HG02623 (cell line): Measurements from ENCODE around the gene IKBKG.
"Not testable (repeated sequence)": the region's sequence is repeated elsewhere in the genome, so short reads cannot be mapped to it uniquely, and the experiment has no call there.

Experiments
- ATAC-seq: cut with Tn5 transposase; IDR thresholded peaks from one replicate; pipeline ENCODE4 v1.9.1; 2021; ENCODE audit warnings: moderate library complexity; ENCODE audit not compliant: unreplicated experiment

IKBKG gene

GRCh38 chrX:154552112-154552806, 4.8 kb downstream of the IKBKG start:
- not testable (repeated sequence) for ATAC-seq

- ATAC-seq, result not testable (repeated sequence)
Observed at GRCh38 chrX:154558060-154558690, 10.8 kb downstream of the IKBKG start.

- ATAC-seq, result not testable (repeated sequence)
Observed at GRCh38 chrX:154558896-154559295, 11.5 kb downstream of the IKBKG start.

GRCh38 chrX:154560326-154560725, 12.9 kb downstream of the IKBKG start:
- ATAC-seq, result not testable (repeated sequence)

- ATAC-seq, result not testable (repeated sequence)
Observed at GRCh38 chrX:154562295-154562694, 14.9 kb downstream of the IKBKG start.

- ATAC-seq, result not testable (repeated sequence)
Observed at GRCh38 chrX:154570361-154570760, 22.9 kb downstream of the IKBKG start.

GRCh38 chrX:154573061-154573460, 25.6 kb downstream of the IKBKG start:
- not testable (repeated sequence) for ATAC-seq

GRCh38 chrX:154575076-154575475, 27.7 kb downstream of the IKBKG start:
- ATAC-seq, result not testable (repeated sequence)

GRCh38 chrX:154582994-154583393, 35.6 kb downstream of the IKBKG start:
- not testable (repeated sequence) for ATAC-seq

- not testable (repeated sequence) for ATAC-seq
Observed at GRCh38 chrX:154584585-154585183, 37.3 kb downstream of the IKBKG start, which contains the start of gene CTAG1A. CTAG1A (plus strand) TSS chrX:154585133; CDS start chrX:154585207, 74 bp downstream.

GRCh38 chrX:154590415-154590814, 43.0 kb downstream of the IKBKG start:
- not testable (repeated sequence) for ATAC-seq

- no peak for ATAC-seq
Observed at GRCh38 chrX:154592505-154592904, 45.1 kb downstream of the IKBKG start.

- ATAC-seq, result no peak
Observed at GRCh38 chrX:154593201-154593600, 45.8 kb downstream of the IKBKG start.

- ATAC-seq, result no peak
Observed at GRCh38 chrX:154594491-154594890, 47.1 kb downstream of the IKBKG start.

GRCh38 chrX:154595559-154596249, 48.3 kb downstream of the IKBKG start:
- ATAC-seq, result no peak

GRCh38 chrX:154596290-154596929, 49.0 kb downstream of the IKBKG start:
- ATAC-seq, result no peak

GRCh38 chrX:154597221-154597620, 49.8 kb downstream of the IKBKG start:
- ATAC-seq, result no peak

- no peak for ATAC-seq
Observed at GRCh38 chrX:154598656-154599055, 51.2 kb downstream of the IKBKG start.

GRCh38 chrX:154599531-154599930, 52.1 kb downstream of the IKBKG start:
- no peak for ATAC-seq

GRCh38 chrX:154600759-154601374, 53.4 kb downstream of the IKBKG start:
- ATAC-seq, result no peak
